Dendritic cell treated with granulocyte-macrophage colony-stimulating factor and Interleukin-4, amounts not matched to agents 40 ng/mL and 50 ng/mL, for 4 days (primary cell): Measurements from ENCODE around the gene CCDC85C.

Experiments used
- H3K27ac Mint-ChIP-seq: one replicate; pipeline ENCODE4 v1.8.0; 2022; ENCODE audit warnings: mild to moderate bottlenecking, mixed read lengths
- H3K27me3 Mint-ChIP-seq: one replicate; pipeline ENCODE4 v1.8.0; 2022; ENCODE audit warnings: mild to moderate bottlenecking, mixed read lengths
- H3K36me3 Mint-ChIP-seq: one replicate; pipeline ENCODE4 v1.8.0; 2022; ENCODE audit warnings: low read depth, mixed read lengths
- H3K4me1 Mint-ChIP-seq: one replicate; pipeline ENCODE4 v1.8.0; 2022; ENCODE audit warnings: low read depth, mixed read lengths
- H3K4me3 Mint-ChIP-seq: one replicate; pipeline ENCODE4 v1.8.0; 2022; ENCODE audit warnings: mild to moderate bottlenecking, moderate library complexity, mixed read lengths
- H3K9me3 Mint-ChIP-seq: one replicate; pipeline ENCODE4 v1.8.0; 2022; ENCODE audit warnings: mixed read lengths
- intact Hi-C: fragments of 100-400 bp; cut with micrococcal nuclease; formaldehyde crosslinking; loops from one replicate; pipeline ENCODE4 v1.15.0; 2022

CCDC85C gene

GRCh38 chr14:99516156-99516870 lies 87.7 kb downstream of the CCDC85C start:
- Mint-ChIP-seq H3K36me3 (peaks cover 31% of the 10 kb centered on the region), H3K4me3 (no peak overlapping the region), H3K27ac (no peak overlapping the region), H3K9me3 (no peaks in the 10 kb centered on the region), H3K4me1 (no peaks in the 10 kb centered on the region), H3K27me3 (peaks cover 1% of the 10 kb centered on the region)
- intact Hi-C loops = loop anchor here (5.0 kb wide), 1 partner anchor 371 kb away; no protein-coding TSS in a partner anchor

DNA sequence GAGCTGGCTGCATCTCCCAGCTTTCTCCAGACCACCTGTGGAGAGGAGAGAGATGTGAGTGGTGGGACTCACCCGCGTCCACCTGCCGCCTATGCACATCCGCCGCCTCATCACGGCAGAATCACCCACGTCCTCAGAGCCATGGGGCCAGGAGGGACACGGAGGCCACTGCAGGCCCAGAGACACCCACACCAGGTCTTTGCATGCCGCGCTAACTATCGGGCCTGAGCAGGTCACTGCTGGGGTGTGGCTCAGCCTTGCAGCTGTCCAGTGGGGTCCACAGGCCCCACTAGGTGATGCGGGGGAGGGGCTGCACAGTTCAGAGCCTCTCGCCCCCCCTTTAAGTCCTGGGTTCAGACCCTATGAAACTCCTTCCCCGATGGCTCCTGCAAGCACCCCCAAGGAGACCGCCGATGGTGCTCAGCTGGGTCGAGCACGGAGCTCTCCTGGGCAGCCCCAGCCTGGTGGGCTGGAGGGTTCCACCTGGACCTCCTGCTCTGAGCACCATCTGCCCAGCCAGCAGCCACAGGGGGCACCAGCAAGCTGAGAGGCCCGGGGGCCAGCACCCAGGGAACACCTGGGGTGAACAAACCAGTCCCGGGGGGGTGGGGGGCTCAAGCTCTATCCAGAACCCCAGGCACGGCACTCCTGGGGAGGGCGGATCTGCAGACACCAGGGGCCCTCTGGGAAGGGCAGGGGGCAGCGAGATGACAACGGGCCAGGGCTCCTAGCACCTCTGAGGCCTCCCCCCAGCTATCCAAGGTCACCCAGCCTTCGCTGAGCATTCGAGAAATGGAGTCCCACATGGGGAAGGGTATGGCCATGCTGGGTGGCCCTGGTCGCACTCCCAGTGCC lies 88.5 kb downstream of the CCDC85C start:
- H3K4me3 Mint-ChIP-seq = no peak overlapping the region
- intact Hi-C loops = loop anchor here (5.0 kb wide), 1 partner anchor 372 kb away; no protein-coding TSS in a partner anchor
- peaks cover 1% of the 10 kb centered on the region for H3K27me3 Mint-ChIP-seq
- no peaks in the 10 kb centered on the region for H3K9me3 Mint-ChIP-seq
- H3K27ac Mint-ChIP-seq = no peak overlapping the region
- no peaks in the 10 kb centered on the region for H3K4me1 Mint-ChIP-seq
- peaks cover 36% of the 10 kb centered on the region for H3K36me3 Mint-ChIP-seq

- Mint-ChIP-seq H3K27ac (no peak overlapping the region), H3K4me3 (no peak overlapping the region), H3K4me1 (no peaks in the 10 kb centered on the region), H3K9me3 (no peaks in the 10 kb centered on the region), H3K36me3 (peaks cover 44% of the 10 kb centered on the region), H3K27me3 (peaks cover 1% of the 10 kb centered on the region)
- intact Hi-C loops = loop anchor here (5.0 kb wide), 1 partner anchor 373 kb away; no protein-coding TSS in a partner anchor
Observed at GRCh38 chr14:99514552-99515300, 89.3 kb downstream of the CCDC85C start.

DNA sequence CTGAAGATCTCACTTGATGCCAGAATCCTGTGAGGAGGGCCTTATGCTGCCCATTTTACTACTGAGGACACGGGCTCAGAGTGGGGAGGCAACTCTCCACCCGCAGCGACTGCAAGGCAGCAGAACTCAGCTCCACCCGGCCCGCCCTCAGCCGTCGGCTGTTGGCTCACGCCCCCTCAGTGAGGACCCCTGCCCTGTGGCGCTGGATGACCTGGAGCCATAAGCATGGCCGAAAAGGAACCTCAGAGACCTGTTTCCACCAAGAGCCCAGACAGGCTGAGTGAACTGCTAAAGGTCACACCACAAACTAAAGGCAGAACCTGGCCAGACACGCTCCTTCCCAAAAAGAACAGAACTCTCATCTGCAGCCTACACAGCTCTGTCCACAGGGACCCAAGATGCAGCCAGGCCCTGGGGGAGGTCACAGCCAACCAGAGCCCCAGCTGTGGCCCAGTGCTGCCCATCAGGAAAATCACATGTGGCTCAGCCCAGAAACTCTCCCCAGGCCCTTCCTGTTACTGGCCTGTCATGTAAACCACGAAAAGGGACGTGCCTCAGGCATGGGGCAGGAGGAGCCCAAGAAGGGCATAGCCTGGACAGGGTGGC lies 90.0 kb downstream of the CCDC85C start:
- Mint-ChIP-seq H3K36me3 (peaks cover 51% of the 10 kb centered on the region), H3K27me3 (peaks cover 1% of the 10 kb centered on the region), H3K9me3 (no peaks in the 10 kb centered on the region), H3K4me1 (no peaks in the 10 kb centered on the region), H3K27ac (no peak overlapping the region), H3K4me3 (no peak overlapping the region)
- intact Hi-C loops = no loop called here

DNA sequence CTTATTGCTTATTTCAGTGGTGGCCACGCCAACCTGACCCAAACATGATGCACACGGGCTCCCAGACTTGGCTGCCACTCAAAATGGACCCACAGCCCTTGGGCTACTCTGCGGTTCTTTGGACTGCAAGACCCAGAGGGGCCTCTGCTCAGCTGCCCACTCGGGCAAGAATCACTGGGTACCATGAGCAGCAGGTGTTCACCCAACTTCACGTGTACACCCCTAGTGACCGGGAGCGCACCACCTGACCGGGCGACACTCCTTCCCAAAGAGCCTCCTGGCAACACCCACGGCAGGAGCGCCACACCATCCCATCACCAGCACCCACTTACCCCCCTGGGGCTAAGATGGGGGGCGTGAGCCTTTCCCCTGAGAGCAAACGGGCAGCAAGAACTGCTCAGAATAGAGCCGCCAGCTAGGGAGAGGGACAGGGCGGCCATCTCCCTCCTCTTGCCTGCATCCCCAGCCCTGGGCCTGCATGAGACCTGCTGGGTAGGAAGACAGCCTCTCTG lies 90.8 kb downstream of the CCDC85C start:
- H3K4me3 Mint-ChIP-seq = no peak overlapping the region
- H3K27me3 Mint-ChIP-seq = peaks cover 1% of the 10 kb centered on the region
- no peak overlapping the region for H3K27ac Mint-ChIP-seq
- intact Hi-C loops = no loop called here
- no peaks in the 10 kb centered on the region for H3K4me1 Mint-ChIP-seq
- H3K36me3 Mint-ChIP-seq = peaks cover 59% of the 10 kb centered on the region
- no peaks in the 10 kb centered on the region for H3K9me3 Mint-ChIP-seq

- Mint-ChIP-seq H3K36me3 (peaks cover 65% of the 10 kb centered on the region), H3K4me3 (no peak overlapping the region), H3K27ac (no peak overlapping the region)
Observed at GRCh38 chr14:99512571-99513182, 91.3 kb downstream of the CCDC85C start.

DNA sequence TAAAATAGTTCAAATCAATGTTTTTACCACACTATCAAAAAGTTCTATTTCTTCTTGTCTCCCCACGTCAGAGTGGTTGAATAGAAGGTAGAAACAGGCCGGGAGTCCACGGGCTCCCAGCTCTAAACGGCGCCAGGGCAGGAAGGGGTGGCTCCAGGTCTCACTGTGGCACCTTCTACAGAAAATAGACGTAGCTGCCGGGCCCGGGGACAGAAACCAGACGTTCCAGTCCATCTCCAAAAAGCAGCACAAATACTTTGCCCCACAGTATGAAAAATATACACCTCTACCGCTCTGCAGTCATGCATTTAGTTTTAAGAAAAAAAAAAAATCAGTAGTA lies 91.9 kb downstream of the CCDC85C start:
- no peak overlapping the region for H3K4me3 Mint-ChIP-seq
- H3K4me1 Mint-ChIP-seq = no peaks in the 10 kb centered on the region
- no peaks in the 10 kb centered on the region for H3K9me3 Mint-ChIP-seq
- no peaks in the 10 kb centered on the region for H3K27me3 Mint-ChIP-seq
- H3K36me3 Mint-ChIP-seq = peaks cover 71% of the 10 kb centered on the region
- intact Hi-C loops = no loop called here
- no peak overlapping the region for H3K27ac Mint-ChIP-seq

More at GRCh38 chr14:99512571-99513182, 91.3 kb downstream of the CCDC85C start:
- H3K27me3 Mint-ChIP-seq = peaks cover 1% of the 10 kb centered on the region
- intact Hi-C loops = no loop called here
- H3K4me1 Mint-ChIP-seq = no peaks in the 10 kb centered on the region
- H3K9me3 Mint-ChIP-seq = no peaks in the 10 kb centered on the region

DNA sequence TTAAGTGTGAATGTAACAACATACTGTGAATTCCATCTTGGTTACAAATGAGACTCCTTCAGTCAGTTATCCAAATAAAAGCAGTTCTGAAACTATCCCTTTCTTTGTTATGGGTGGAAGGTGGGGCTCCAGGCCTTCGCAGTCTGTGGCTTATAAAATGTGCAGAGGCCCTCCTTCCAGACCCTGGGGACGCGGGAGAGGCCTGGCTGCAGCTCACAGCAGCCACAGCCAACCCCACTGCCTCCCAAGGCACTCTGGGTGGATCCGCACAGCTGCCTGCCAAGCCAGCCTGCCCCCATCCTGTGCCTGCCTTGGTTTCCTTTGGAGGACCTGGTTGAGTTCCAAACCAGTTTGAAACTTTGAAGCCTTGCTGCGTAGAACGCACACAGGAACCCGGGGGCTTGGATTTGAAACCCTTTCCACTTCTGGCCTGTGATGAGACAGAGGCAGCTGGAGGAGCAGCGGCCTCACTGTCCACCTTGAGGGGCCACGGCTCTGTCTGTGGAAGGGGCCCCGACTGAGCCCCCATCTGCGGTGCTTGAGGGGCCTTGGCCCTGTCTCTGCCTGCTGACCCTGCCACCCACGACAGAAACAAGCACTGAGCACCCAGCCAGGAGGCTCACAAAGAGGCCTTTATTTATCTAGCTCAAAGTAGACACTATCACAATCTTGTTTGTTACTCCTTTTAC lies 92.4 kb downstream of the CCDC85C start:
- no peak overlapping the region for H3K27ac Mint-ChIP-seq
- H3K36me3 Mint-ChIP-seq = peaks cover 76% of the 10 kb centered on the region
- no peak overlapping the region for H3K4me3 Mint-ChIP-seq

GRCh38 chr14:99510556-99511139 lies 93.4 kb downstream of the CCDC85C start:
- Mint-ChIP-seq H3K36me3 (peaks cover 85% of the 10 kb centered on the region), H3K27ac (no peak overlapping the region), H3K27me3 (no peaks in the 10 kb centered on the region), H3K9me3 (no peaks in the 10 kb centered on the region), H3K4me1 (no peaks in the 10 kb centered on the region), H3K4me3 (no peak overlapping the region)
- intact Hi-C loops = no loop called here

More for the DNA sequence above, 92.4 kb downstream of the CCDC85C start:
- H3K9me3 Mint-ChIP-seq = no peaks in the 10 kb centered on the region
- H3K27me3 Mint-ChIP-seq = no peaks in the 10 kb centered on the region
- intact Hi-C loops = no loop called here
- no peaks in the 10 kb centered on the region for H3K4me1 Mint-ChIP-seq

DNA sequence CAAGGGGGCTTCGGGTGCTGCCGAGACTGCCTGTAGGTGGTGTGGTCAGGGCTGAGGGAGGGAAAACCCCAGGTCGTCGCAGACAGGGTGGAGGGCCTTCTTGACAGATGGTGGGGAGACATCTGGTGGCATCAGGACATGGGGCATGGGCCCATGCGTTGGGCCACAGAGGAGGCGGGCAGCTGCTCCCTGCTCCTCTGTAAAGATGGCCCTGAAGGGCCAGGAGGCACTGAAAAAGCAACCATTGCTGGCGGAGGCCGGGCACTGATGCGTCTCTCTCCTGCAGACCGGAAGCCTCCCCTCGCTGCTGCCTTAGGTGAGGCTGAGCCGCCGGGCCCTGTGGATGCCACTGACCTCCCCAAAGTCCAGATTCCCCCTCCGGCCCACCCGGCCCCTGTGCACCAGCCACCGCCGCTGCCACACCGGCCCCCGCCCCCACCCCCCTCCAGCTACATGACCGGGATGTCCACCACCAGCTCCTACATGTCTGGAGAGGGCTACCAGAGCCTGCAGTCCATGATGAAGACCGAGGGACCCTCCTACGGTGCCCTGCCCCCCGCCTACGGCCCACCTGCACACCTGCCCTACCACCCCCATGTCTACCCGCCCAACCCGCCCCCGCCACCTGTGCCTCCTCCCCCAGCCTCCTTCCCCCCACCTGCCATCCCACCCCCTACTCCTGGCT lies 94.0 kb downstream of the CCDC85C start:
- H3K4me1 Mint-ChIP-seq = no peaks in the 10 kb centered on the region
- H3K36me3 Mint-ChIP-seq = peaks cover 92% of the 10 kb centered on the region
- H3K27ac Mint-ChIP-seq = no peak overlapping the region
- H3K4me3 Mint-ChIP-seq = no peak overlapping the region
- no peaks in the 10 kb centered on the region for H3K9me3 Mint-ChIP-seq
- H3K27me3 Mint-ChIP-seq = no peaks in the 10 kb centered on the region
- intact Hi-C loops = no loop called here

DNA sequence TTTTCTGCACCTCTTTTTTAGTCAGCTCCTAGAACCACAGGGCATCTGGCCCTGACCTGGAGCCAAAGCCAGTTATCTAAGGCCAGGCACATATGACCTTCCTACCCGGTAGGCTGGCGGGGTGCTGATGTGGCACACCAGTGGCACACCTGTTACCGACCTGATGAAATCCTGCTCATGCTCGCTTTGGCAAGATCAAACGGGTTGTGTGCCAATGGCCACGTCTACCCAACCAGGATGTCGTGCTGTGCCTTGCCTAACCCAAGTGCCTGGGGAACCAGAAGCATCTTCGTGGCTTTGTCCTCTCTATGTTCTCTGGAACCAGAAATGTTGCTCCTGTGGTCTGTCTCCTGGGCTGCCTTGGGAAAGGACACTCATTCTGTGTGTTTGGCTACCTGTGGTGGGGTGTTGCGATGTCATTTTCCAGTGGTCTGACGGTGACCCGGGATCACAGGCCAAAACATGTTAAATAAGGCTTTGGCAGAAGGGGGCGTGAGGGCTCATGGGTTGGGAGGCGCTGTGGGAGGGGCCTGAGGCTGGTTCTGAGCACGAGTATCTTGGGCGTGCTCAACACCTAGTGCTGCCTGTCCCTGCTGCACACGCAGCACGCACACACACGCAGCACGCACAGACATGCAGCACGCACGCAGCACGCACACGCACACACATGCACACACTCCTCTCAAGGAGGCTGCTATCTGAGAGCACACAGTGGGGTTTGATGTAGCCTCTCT lies 94.9 kb downstream of the CCDC85C start:
- H3K9me3 Mint-ChIP-seq = no peaks in the 10 kb centered on the region
- peaks cover 98% of the 10 kb centered on the region for H3K36me3 Mint-ChIP-seq
- intact Hi-C loops = no loop called here
- H3K4me3 Mint-ChIP-seq = no peak overlapping the region
- no peaks in the 10 kb centered on the region for H3K4me1 Mint-ChIP-seq
- no peak overlapping the region for H3K27ac Mint-ChIP-seq
- H3K27me3 Mint-ChIP-seq = no peaks in the 10 kb centered on the region
